Measurements from ENCODE around the gene CD74. TPM values are rescaled to one million over a fixed set of nuclear protein-coding genes. Genes with fewer than 3 reads are reported as not detected.

Gene CD74
- total and polyA plus RNA-seq, 10 of the 15 experiments (the other 5 are each of a cell fraction or from before 2014, with no cell fraction given): 1,387 to 11,063 (median 3,922) TPM

- in situ Hi-C loops (cut with MboI) (no loop called here), intact Hi-C loops (cut with micrococcal nuclease; ENCODE audit: unreplicated experiment) (no loop called here)
- no peaks in the 10 kb centered on the region for H4K20me1 ChIP-seq (ENCODE audit: control insufficient read depth, insufficient read depth)
- ATAC-seq (no peak), DNase-seq (ENCODE audit: low read depth, low spot score) (no peak), FAIRE-seq (no peak)
- BruUV-seq (replicated peaks): no TSS peak
- RAD21 ChIA-PET (ENCODE audit: unreplicated experiment): no interaction called here
- no peak overlapping the region for H3K4me3 ChIP-seq
- H3K27me3 ChIP-seq (replicated peaks in 1 of 2; ENCODE audit: control insufficient read depth in 2 of 2, insufficient read depth in 2 of 2, low read length in 1 of 2): no peaks in the 10 kb centered on the region
- H2AFZ ChIP-seq (ENCODE audit: control insufficient read depth, low read depth, low read length): no peak overlapping the region
- H3K36me3 ChIP-seq (ENCODE audit: control insufficient read depth in 2 of 2, insufficient read depth in 2 of 2, low read length in 1 of 2): peaks cover 20 to 28% of the 10 kb centered on the region in 2 experiments
- CTCF ChIA-PET: interaction anchor here (1.2 to 3.3 kb wide), 4 partner anchors 12 to 181 kb away, joined by 3 to 20 read pairs (median 9); partner anchors contain the start of gene RPS14
- no peak overlapping the region for H3K9ac ChIP-seq (ENCODE audit: control insufficient read depth, insufficient read depth, low read length)
- peaks cover 25% of the 10 kb centered on the region for H3K4me1 ChIP-seq (ENCODE audit: control insufficient read depth, insufficient read depth, low read length)
- H3K27ac ChIP-seq (ENCODE audit: control insufficient read depth, insufficient read depth): no peak overlapping the region
- POLR2A ChIA-PET: interaction anchor here (0.9 to 1.0 kb wide), 2 partner anchors 19 to 69 kb away, joined by 3 read pairs; no protein-coding TSS in a partner anchor
- SMC1A ChIA-PET (ENCODE audit: uncharacterized antibody, unreplicated experiment): interaction anchor here (1.0 to 2.3 kb wide), 2 partner anchors 28 to 35 kb away, joined by 3 to 11 read pairs; no protein-coding TSS in a partner anchor
- no peak overlapping the region for H3K4me2 ChIP-seq (ENCODE audit: control insufficient read depth, insufficient read depth)
- H3K9me3 ChIP-seq (replicated peaks; ENCODE audit: control insufficient read depth, insufficient read depth, low read length): no peaks in the 10 kb centered on the region
- 100% methylated on average over 2 of the region's 2 CpGs for WGBS (ENCODE audit: insufficient coverage, insufficient replicate concordance, low lambda C conversion rate, missing lambda C conversion rate)
- H3K79me2 ChIP-seq (ENCODE audit: control insufficient read depth, insufficient read depth, low read length): peaks cover 32% of the 10 kb centered on the region
- no peak for TF ChIP-seq NFIC (IDR thresholded peaks at IDR 0.05; ENCODE audit: low read depth, low read length)
- no peak for TF ChIP-seq CEBPB (IDR thresholded peaks at IDR 0.05; ENCODE audit: borderline replicate concordance in 1 of 2, low read depth in 2 of 2, low read length in 2 of 2)
- TF ChIP-seq IKZF2 (IDR thresholded peaks at IDR 0.05): no peak
- no peak for TF ChIP-seq SREBF2 (IDR thresholded peaks at IDR 0.05; ENCODE audit: low read length)
- TF ChIP-seq MXI1 (IDR thresholded peaks at IDR 0.05; ENCODE audit: low read depth, low read length): no peak
- no peak for TF ChIP-seq POLR2AphosphoS2 (IDR thresholded peaks at IDR 0.05; ENCODE audit: low read depth, low read length)
- TF ChIP-seq TCF12 (IDR thresholded peaks at IDR 0.05; ENCODE audit: low read depth, low read length): no peak
- no peak for TF ChIP-seq USF2 (IDR thresholded peaks at IDR 0.05; ENCODE audit: borderline replicate concordance, low read depth, low read length)
- no peak for TF ChIP-seq MTA2 (IDR thresholded peaks at IDR 0.05; ENCODE audit: low read depth)
- no peak for TF ChIP-seq JUNB (IDR thresholded peaks at IDR 0.05)
- TF ChIP-seq RCOR1 (conservative IDR thresholded peaks at IDR 0.05; ENCODE audit: low read depth, low read length): no peak
- no peak for TF ChIP-seq SPI1 (IDR thresholded peaks at IDR 0.05; ENCODE audit: borderline replicate concordance, insufficient read depth, low read depth, low read length)
- TF ChIP-seq E4F1 (IDR thresholded peaks at IDR 0.05; ENCODE audit: borderline replicate concordance, partially characterized antibody): no peak
- no peak for TF ChIP-seq ASH2L (IDR thresholded peaks at IDR 0.05; ENCODE audit: borderline replicate concordance, low read depth)
- no peak for TF ChIP-seq PRDM15 (CRISPR knock-in tag; IDR thresholded peaks at IDR 0.05)
- TF ChIP-seq ATF2 (IDR thresholded peaks at IDR 0.05; ENCODE audit: low read length): no peak
- TF ChIP-seq CHD1 (IDR thresholded peaks at IDR 0.05; ENCODE audit: low read depth, low read length): no peak
These were observed 49.5 kb downstream of the CD74 start for GRCh38 chr5:150363185-150363584.

Data from GM12878 (cell line).